Fibroblast of gingiva (primary cell): ENCODE results near the gene SKI.

Source experiments
- DNase-seq: peaks from one replicate; pipeline ENCODE4 v3.0.0-alpha.2; 2011; ENCODE audit warnings: low read depth

SKI gene

DNA sequence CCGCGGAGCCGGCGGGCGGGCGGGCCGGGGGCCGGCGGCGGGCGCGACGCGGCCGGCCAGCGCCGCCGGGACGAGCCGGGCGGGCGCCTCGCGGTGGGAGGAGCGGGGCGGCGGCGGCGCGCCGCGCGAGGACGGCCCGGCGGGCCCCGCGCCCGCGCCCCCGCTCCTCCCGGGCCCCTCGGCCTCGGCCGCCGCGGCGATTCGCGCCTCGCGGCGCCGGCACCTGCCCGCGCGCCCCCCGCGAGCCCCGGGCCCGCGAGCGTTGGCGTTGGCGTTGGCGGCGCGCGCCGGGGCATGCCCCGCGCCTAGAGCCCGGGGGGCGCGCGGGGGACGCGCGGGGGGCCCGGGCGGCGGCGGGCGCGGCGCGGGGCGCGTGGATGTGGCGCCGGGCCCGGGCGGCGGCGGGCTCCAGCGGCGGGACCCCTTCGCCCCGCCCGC, at the start of gene SKI:
TSS of gene SKI (plus strand) at position 163 of the 438 bp plus-strand sequence. CDS start 448 bp downstream, outside the sequence.
- no peak for DNase-seq

DNA sequence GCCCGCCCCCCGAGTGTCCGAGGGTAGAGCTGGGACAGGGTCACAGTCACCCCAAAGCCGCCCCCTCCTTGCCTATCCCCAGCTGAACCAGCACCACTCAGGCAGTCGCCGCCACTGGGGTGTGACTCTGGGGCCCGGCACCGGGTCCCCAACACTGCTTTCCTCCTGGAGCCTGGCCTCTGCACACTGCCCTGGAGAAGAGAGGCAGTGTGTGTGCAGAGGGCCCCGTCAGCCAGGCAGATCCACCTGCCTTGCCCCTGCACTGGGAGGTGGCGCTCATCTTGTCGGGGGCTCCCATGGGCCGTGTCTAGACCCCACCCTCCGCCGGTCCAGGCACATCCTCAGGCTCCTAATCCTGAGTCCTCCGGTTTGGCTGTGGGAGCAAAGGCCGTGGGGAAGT, 49.2 kb upstream of the SKI start:
- no peak for DNase-seq

DNA sequence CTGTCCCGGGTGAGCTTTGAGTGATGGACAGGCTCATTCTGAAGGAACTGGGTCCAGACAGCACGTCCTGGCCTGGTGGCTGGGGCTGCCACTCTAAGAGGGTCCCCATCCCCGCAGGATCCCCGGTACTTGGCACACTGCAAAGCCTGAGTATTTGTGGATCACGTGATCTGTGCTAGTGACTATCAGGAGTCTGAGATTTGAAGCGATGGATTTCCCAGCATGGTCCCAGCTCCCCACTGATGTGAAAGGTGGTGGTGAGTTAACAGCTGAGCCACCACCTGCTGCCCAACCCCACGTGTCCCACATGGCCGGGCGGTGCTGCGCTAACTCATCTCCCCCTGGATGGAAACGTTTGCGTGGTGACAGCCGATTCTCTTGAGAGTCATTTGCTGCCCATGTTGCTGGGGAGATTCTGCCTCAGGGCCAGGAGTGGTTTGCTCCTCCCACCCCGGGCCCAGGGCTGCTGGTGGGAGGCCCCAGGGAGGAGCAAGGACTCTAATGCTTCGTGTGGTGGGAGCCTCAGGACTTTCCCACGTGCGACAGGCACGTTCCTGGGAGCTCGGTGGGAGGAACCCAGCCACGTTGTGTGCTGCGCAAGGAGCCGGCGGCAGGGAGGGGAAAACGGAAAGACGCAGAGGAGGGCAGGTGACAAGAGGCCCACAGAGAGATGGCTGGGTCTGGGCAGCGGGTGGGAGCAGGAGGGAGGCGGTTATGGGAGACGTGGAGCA, 48.7 kb upstream of the SKI start:
- DNase-seq, result no peak

DNA sequence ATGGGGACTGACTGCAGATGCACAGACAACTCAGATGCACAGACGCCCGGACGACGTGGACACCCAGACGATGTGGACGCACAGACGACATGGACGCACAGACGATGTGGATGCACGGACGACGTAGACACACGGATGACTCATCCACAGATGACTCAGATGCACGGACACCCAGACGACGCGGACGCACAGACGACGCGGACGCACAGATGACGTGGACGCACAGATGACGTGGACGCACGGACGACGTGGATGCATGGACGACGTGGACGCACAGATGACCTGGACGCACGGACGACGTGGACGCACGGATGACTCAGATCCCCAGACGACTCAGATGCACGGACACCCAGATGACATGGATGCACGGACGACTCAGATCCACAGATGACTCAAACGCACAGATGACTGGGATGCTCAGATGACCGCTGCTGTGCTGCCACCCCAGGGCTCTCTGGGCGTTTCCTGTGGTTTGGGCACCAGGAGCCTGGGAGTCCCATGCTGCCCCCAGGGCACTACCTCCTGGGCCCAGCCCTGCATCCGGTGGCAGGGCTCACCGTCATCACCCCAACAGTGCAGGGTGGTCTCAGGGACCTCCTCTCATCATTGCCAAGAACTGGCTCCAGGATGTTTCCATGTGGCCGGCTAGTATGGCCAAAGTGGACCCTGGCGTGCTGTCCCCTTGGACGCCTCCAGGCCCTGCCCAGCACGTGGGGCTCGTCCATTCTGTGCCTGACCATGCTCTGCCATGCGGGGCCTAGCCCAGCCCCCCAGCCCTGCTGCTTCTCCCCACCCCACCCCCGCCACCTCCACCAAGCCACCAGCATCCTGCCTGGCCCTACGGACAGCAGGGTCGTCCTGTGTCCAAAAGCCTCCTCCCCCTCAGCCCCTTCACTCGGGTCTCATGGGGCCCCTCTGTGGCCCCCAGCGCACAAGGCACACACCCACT, 47.5 kb upstream of the SKI start:
- no peak for DNase-seq

DNA sequence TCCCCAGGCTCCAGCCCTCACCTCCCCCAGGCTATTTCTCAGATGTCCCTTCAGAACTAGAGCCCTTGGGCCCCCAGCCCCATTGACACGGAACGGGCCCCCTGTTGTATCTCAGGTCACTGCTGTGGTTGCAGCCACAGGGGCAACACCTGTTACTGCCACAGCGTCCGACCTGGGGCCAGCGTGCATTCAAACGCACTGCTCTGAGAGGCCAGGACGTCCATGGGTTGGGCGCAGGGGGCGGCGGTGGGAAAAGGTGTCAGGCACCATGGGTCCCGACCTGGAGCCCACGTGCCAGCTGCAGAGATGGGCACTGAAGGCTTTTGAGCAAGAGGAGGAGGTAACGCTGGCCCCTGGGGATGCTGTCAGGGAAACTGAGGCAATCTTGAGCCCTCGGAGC, 46.8 kb upstream of the SKI start:
- no peak for DNase-seq

DNA sequence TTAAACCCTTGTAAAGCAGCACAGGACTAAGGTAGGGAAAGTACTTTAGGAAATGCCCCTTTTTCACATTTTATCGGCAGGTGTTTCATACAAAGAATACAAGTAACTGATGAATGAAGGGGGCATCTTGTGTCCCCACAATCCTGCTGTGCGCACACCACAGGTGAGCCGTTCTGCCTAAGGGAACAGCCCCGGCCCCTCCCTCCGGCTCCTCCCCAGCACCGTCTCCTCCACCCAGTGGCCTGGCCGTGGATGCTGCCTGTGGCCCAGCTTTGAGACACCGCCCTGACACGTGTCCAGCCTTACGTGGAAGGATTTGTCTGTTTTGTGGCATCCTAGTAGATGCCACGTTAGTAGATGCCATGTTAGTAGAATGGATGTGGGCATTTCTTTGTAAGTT, 46.4 kb upstream of the SKI start:
- DNase-seq, result no peak

DNA sequence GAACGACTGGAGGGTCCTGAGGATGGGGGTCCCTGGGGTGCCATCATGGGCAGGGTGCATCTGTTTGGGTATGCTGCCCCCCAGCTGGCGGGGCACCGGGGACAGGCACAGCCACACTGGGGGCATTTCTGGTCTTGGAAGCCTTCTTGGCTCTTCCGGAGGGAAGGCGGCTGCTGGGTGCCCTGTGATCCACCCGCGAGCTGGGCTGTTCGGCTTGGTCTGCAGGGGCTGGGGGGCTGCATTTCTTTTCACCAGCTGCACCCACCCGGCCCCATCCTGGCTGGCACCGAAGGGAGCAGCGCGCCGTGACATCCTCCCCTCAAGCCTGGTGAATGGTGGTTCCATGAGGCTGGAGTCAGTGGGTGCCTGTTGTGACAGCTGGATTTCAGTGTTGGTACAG, 45.7 kb upstream of the SKI start:
- no peak for DNase-seq

DNA sequence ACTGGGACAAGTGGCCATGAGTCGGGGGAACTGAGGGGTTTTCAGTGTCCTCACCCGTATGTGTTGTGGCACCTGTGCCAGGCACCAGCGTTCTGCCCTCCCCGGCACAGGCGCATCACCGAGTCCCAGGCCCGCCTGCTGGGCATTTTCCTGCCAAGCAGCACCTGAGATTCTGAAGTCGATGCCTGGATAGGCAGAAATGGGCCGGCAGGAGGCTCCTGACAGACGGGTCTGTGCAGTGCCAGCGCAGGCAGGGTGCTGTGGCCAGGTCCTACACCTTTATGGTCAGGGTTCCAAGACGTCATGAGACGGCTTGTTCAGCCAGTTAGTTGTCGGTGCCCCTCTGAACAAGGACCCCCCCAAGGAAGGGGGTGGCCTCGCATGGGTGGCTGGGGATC, 44.2 kb upstream of the SKI start:
- no peak for DNase-seq

DNA sequence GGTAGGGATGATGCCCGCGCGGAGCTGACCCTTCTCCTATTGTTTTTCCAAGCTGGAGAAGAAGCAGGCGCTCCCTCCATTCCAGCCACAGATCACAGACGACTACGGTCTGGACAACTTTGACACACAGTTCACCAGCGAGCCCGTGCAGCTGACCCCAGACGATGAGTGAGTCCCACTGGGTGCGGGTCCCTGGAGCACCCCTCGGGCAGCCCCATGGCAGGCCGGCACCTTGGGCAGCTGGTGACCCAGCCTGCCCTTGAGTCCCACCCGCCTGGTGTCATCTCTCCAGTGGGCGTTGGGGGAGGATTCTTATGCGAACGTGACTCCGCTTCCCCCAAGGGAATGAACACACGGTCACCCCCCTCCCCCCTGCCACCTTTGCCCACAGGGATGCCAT, 43.6 kb upstream of the SKI start:
- no peak for DNase-seq

DNA sequence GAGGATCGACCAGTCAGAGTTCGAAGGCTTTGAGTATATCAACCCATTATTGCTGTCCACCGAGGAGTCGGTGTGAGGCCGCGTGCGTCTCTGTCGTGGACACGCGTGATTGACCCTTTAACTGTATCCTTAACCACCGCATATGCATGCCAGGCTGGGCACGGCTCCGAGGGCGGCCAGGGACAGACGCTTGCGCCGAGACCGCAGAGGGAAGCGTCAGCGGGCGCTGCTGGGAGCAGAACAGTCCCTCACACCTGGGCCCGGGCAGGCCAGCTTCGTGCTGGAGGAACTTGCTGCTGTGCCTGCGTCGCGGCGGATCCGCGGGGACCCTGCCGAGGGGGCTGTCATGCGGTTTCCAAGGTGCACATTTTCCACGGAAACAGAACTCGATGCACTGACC, 43.2 kb upstream of the SKI start:
- no peak for DNase-seq

DNA sequence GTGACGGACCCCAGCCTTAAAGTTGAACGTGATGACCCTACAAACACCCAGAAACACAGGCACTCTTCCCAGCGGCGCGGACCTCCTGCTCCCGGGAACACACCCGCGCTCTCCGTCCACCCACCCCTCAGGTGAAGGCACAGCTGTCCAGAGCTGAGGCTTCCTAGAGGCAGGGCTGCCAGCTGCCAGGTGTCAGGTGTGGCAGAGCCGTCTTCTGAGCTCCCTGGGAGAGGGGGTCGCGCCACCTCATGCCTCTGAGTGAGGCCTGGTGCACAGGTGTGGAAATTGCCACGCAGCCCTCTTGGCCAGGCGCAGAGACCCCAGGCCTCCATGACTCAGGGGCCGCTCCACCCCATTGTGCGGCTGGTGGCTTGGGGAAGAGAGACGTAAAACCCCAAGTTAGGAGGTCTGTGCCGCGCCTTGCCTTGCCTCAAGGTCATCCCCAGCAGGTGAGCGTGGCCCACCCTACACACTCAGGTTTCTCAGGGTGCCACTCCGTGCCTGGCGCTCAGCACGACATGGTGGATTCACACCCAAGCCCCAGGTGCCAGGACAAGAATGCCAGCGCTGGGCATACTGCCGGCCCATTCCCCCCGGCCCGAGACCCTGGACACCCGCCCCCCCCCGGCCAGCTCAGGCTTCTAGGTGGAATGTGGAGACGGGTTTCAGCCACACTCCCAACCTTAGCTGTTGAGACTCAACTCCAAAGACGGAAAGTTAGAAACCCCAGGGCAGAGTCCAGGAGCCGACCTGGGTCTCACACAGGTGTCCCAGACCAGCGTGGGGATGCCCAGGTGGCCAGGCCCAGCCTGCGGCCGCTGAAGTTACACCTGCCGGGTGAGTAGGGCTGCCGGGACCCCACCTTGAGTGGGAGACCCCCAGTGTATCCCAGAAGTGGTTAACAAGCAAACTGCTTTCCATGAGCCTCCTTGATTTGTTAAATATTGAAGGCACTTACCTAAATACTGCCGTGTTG, 42.0 kb upstream of the SKI start:
- no peak for DNase-seq

DNA sequence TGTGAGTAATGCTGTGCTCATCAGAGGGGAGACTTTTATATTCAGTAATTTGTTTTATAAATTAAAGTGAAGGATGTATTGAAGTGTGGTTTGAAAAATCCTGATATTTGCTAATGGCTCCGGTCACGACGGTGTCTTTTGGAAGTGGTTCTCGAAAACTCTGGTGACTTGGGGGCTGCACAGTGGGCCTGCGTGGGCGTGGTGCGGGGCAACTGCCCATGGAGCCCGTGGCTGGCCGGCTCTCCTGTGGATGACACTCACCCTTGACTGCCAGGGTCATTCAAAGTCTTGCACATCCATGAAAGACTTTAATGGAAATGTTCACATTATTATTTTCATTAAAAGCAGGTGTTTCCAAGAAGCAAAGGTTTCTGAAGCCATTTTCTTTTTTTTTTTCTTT, 41.2 kb upstream of the SKI start:
- DNase-seq, result no peak

DNA sequence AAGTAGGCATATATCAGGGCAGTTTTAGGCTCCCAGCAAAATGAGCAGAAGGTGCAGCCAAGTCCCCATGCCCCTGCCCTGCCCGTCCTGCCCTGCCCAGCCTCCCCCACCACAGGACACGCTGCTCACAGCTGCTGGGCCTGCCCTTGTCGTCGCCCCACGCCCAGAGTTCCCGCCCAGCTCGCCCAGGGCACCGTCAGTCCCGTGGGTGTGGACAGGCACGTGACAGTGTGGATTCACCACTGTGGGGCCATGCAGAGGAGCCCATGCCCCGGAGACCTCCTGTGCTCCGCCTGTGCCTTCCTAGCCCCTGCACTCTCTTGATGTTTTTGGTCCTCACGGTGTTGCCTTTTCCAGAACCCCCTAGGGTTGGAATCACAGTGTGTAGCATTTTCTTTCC, 40.5 kb upstream of the SKI start:
- DNase-seq, result no peak

DNA sequence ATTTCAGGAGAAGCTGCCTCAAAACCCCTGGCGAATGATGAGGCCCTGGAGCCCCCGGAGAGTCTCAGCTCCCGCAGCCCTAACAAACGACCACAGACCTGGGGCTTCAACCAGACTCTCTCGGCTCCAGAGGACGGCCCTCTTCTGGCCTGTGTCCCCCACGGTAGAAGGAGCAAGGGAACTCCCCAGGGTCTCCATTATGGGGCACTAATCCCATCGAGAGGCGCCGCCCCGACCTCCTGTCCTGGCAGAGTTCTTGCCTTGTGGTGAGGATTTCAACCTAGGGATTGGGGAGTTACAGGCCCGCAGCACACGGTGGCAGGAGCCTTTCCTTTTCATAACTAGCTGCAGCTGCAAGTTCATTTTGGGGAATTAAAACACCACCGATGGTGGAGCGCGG, 39.8 kb upstream of the SKI start:
- no peak for DNase-seq

DNA sequence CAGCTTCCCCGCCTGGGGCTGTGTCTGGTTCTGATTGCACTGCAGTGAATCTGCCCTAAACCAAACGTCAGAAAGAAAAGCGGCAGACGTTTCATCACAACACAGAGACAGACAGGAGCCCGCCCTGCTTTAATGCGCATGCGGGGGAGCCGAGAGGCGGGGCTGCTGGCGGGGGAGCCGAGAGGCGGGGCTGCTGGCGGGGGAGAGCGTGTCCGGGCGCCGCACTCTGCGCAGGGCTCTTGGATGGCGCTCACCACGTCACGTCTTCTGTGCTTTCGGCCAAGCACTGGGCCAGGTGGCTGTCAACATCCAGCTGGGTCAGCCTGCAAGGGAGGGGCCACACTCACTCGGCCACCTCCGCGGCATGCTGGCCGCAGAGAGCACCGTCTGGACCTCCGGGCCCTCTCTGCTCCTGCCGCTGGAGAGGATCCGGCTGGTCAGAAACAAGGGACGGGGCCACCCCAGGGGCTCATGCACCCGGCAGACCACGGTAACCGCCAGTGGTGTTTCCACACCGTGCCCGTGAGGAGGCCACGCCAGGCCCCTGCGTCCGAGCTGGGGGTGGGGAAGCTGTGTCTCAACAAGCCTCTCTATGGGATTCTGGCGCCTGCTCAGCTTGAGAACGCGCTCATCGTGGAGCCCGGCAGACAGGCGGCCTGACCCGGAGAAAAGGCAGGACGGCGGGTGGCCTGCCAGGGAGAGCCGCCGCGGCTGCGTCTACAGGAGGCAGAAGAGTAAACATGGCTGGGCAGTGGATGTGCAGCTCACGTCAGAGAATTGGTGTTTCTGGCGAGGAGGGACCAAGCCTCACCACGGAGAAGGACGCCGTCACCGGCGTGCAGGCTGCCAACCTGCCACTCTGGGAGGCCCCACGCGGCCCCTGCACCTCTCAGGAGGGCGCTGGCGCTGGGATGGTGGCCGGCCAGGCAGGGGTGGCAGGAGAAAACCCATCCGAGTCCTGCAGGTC, 38.4 kb upstream of the SKI start:
- peak; percentile 90 for DNase-seq

DNA sequence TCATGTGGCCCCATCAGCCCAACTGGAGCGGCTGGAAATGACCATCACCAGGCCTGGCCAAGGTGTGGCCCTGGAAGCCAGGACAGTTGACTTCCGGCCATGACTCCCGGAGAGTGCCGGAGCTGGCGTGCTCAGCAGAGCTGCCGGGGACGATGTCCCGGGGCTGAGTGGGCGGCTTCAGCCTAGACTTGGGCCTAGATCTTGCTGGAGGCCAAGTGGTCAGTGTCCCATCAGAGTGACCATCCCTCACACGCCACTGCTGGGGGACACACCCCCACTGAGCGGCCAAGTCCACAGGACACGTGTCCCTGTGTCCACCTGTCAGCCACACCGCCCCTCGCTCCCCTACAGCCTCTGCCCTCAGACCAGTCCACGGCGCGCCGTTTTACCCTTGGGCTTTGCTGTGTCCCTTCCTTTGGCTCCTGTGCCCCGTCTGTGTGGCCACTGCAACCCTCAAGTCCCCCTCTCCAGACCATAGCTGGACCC, 37.6 kb upstream of the SKI start:
- DNase-seq, result no peak

DNA sequence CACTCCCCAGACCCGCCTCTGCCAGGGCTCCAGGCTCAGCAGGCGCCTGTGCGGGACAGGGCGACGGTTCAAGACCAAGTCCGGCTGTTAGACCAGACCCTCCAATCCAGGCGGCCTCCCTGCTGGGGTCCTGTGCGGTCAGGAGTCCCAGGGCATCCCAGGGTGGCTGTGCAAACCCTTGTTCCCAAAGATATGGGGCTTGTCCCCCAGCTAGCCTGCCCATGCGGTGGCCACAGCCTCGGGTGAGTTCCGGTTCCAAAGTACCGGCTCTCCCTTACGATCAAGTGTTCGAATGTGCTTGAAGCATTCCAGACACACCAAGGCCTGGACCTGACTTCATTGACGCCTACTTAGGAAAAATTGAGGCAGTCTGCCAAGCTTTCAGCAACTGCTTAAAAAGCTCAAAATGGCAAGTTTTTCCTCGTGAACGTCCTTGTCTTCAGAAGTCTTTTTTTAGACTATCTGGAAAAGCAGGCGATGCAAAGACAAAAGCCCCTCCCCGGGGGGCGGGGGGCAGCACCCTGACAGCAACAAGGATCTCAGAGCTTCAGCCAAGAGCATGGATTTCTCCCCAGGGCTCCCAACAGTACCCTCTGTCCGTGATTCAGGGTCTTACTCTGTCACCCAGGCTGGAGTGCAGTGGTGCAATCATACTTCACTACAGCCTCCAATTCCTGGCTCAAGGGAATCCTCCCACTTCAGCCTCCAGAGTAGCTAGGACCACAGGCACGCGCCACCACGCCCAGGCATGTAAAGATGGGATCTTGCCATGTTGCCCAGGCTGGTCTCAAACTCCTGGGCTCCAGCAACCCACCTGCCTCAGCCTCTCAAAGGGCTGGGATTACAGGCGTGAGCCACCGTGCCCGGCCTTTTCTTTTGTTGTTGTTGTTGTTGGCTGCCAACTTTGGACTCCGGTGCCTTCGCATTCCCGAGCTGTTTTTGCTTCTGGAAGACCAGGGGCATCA, 35.8 kb upstream of the SKI start:
- peak; percentile 45 for DNase-seq

DNA sequence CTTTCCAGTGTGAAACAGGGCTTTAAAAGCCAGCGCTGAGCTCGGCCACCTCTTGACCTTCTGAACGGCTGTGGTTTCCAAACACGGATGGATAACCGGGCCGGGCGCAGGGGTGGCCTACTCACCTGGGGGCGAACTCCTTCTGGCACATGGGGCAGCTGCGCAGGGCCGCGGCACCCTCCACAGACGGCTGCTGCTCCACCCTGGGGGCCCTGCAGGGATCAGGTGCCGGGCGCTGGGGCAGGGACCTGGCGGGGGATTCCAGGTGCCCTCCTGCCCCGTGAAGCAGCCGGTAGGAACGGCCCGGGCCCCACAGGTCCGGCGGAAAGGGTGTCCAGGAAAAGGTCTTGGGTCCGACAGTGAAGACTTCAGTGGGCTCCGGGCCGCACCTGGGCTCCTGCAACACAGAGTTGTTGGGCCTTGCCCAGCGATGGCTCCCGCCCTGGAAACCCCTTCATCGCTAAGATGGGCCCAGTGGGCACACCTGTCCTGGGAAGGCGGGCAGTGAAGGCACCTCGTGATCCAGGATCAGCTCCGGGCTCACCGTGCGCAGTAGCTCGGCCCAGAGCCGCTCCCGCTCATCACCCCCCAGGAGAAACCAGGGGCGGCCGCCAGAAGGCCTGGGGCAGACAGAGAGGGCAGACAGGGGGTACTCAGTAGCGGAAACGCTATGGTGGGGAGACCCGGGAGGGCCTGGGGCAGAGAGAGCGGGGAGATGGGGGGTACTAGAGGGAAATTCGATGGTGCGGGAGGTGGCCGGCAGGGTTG, 34.4 kb upstream of the SKI start:
- DNase-seq, result no peak
